ENCODE measurements around the gene MAML1. TPM values are rescaled to one million over a fixed set of nuclear protein-coding genes. Genes with fewer than 3 reads are reported as not detected.

The MAML1 gene
- polyA plus RNA-seq, 3 donors from 2014 or later: 0.59 to 8.5 (median 1.5) TPM

DNA sequence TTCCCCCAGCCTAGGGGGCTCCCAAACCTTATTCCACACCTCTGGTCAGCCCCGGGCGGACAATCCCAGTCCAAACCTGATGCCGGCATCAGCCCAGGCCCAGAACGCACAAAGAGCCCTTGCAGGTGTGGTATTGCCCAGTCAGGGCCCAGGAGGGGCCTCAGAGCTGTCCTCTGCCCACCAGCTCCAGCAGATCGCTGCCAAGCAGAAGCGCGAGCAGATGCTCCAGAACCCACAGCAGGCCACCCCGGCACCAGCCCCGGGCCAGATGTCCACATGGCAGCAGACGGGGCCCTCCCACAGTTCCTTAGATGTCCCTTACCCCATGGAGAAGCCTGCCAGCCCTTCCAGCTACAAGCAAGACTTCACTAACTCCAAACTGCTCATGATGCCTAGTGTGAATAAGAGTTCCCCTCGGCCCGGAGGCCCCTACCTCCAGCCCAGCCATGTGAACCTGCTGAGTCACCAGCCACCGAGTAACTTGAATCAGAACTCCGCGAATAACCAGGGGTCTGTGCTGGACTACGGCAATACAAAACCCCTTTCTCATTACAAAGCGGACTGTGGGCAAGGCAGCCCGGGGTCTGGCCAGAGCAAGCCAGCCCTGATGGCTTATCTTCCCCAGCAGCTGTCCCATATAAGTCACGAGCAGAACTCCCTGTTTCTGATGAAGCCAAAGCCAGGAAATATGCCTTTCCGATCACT is 33.6 kb downstream of the MAML1 start:
- peaks cover 38 to 56% of the 10 kb centered on the region in 2 donors for H3K4me1 Mint-ChIP-seq
- peaks cover 0 to 2% (median 0%) of the 10 kb centered on the region in 3 donors for H3K27me3 Mint-ChIP-seq (ENCODE audit: low read depth in 3 of 3)
- no peak overlapping the region for H3K4me3 Mint-ChIP-seq
- peaks cover 3 to 18% (median 3%) of the 10 kb centered on the region in 3 donors for H3K36me3 Mint-ChIP-seq
- peak overlapping the region in 1 of 6 donors; percentile 58 for H3K27ac Mint-ChIP-seq
- DNase-seq: no peak
- H3K9me3 Mint-ChIP-seq: no peaks in the 10 kb centered on the region

DNA sequence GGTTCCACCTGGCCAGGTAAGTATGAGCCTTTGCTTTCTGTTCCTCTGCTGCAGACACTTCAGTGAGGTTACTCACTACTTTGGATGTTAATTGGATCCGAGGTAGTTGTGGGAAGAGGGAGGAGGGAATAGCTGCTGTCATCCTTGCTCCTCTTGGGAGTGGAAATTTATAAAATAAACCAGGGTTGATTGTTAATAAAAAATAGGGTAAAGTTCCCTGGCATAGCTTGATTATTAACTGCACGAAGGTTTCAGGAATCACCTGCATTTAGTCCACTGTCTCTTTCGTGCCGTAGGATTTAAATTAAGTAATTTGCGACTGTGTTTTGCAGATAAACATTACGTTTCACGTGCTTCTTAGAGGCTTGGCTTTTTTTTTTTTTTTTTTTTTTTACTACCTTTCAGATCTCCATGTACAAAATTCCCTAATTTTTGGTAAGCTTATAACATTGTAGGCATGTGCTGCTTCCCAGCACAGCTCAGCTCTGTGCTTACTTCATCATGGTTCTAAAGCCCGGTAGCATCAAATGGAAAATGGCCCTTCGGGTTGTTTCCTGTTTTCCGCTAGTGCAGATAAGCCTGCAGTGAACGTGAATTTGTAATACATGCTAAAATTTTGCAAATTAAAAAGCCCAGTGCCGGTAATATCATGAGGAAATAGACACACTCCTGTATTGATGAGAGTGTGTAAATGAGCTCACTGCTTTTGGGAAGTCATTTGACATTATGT is 34.3 kb downstream of the MAML1 start:
- Mint-ChIP-seq H3K36me3 (peaks cover 3 to 21% (median 6%) of the 10 kb centered on the region in 3 donors), H3K27ac (peak overlapping the region in 1 of 6 donors; percentile 58), H3K27me3 (ENCODE audit: low read depth in 3 of 3) (no peaks in the 10 kb centered on the region), H3K9me3 (no peaks in the 10 kb centered on the region), H3K4me3 (no peak overlapping the region), H3K4me1 (peaks cover 34 to 50% of the 10 kb centered on the region in 2 donors)
- DNase-seq: no peak

DNA sequence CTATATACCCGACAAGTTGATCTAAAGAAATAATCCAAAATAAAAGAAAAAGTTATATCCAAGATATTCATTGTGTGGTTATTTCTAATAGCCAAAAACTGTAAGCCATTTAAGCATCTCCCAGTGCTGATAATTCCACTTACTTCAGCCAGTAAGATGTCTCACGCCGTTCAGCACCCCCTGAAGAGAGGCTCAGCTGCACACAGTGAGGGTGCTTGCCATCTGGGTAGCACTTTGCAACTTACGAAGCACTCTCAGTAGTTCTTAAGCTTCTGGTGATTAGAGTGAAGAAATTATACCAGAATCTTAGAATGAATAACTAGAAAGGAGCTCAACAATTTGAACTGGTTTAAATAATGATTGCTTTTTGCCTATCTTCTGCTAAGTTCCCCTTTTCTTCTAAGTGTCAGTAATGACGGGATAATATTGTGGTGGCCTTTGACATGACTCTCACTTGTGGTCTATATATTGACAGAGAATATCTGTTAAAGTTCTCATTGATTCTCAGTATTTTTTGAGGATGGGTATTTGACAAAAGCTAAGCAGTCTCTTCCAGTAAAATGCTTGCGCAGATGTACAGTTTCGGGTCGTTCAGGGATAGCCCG is 35.0 kb downstream of the MAML1 start:
- Mint-ChIP-seq H3K36me3 (peaks cover 3 to 27% (median 10%) of the 10 kb centered on the region in 3 donors), H3K4me1 (peaks cover 27 to 43% of the 10 kb centered on the region in 2 donors), H3K27me3 (ENCODE audit: low read depth in 3 of 3) (peaks cover 0 to under 1% (median 0%) of the 10 kb centered on the region in 3 donors), H3K4me3 (no peak overlapping the region), H3K9me3 (no peaks in the 10 kb centered on the region), H3K27ac (peak overlapping the region in 2 of 6 donors; percentile 7 to 29)
- no peak for DNase-seq

DNA sequence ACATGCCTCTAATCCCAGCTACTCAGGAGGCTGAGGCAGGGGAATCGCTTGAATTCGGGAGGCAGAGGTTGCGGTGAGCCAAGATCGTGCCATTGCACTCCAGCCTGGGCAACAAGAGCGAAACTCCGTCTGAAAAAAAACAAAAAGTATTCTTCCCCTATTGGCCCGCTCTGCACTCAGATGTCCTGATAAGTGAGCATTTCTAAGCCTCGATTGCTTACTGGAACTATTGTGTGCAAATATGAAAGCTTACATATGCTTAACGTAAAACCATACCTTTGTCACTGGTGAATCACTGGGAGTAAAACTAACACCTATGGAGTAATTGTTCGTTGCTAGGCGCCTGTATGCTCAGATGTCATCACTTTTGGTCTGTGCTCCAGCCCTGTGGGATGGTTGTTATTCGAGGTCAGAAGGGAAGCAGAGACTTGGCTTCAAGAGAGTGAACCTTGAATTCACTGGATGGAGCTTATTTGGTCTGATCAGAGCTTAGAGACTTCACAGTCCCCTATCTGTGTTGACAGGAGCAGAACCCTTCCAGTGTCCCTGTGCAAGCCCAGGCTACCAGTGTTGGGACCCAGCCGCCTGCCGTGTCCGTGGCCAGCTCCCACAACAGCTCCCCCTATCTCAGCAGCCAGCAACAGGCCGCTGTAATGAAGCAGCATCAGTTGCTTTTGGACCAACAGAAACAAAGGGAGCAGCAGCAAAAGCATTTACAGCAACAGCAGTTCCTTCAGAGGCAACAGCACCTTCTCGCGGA is 35.9 kb downstream of the MAML1 start:
- Mint-ChIP-seq H3K4me3 (no peak overlapping the region), H3K4me1 (peaks cover 19 to 34% of the 10 kb centered on the region in 2 donors), H3K27me3 (ENCODE audit: low read depth in 3 of 3) (peaks cover 0 to 4% (median 0%) of the 10 kb centered on the region in 3 donors), H3K36me3 (peaks cover 7 to 31% (median 15%) of the 10 kb centered on the region in 3 donors), H3K9me3 (no peaks in the 10 kb centered on the region), H3K27ac (no peak overlapping the region)
- no peak for DNase-seq

DNA sequence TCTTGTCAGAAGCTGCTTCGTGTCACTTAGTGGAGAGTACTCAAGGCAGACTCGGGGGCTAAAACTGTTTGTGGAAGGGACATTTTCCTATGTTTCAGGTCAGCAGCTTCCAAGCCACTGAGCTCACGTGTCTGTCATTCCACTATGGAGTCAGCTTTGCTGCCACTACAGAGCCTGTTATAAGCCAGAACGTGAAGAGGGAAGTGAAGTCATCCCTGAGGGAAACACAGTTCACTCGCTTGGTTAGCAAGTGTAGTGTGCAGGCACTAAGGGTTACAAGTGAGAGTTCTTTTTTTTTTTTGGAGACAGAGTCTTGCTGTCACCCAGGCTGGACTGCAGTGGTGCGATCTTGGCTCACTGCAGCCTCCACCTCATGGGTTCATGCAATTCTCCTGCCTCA is 36.6 kb downstream of the MAML1 start:
- Mint-ChIP-seq H3K4me1 (peaks cover 12 to 26% of the 10 kb centered on the region in 2 donors), H3K27me3 (ENCODE audit: low read depth in 3 of 3) (peaks cover 0 to 4% (median 0%) of the 10 kb centered on the region in 3 donors), H3K36me3 (peaks cover 7 to 31% (median 15%) of the 10 kb centered on the region in 3 donors), H3K27ac (no peak overlapping the region), H3K4me3 (no peak overlapping the region), H3K9me3 (no peaks in the 10 kb centered on the region)
- DNase-seq: no peak

DNA sequence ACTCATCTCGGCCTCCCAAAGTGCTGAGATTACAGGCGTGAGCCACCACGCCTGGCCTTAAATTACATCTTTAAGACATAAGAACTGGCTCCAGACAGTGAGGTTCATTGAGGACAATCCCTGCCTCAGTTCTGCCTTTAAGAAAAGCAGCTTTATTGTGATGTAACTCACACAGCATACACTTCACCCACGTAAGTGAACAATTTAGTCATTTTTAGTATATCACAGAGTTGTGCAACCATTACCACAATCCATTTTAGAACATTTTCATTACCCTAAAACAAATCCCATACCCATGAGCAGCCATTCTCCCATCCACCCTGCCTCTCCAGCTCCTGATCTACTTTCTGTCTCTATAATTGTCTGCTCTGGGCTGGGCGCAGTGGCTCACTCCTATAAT is 37.2 kb downstream of the MAML1 start:
- Mint-ChIP-seq H3K36me3 (peaks cover 10 to 31% (median 15%) of the 10 kb centered on the region in 3 donors), H3K27ac (no peak overlapping the region)

DNA sequence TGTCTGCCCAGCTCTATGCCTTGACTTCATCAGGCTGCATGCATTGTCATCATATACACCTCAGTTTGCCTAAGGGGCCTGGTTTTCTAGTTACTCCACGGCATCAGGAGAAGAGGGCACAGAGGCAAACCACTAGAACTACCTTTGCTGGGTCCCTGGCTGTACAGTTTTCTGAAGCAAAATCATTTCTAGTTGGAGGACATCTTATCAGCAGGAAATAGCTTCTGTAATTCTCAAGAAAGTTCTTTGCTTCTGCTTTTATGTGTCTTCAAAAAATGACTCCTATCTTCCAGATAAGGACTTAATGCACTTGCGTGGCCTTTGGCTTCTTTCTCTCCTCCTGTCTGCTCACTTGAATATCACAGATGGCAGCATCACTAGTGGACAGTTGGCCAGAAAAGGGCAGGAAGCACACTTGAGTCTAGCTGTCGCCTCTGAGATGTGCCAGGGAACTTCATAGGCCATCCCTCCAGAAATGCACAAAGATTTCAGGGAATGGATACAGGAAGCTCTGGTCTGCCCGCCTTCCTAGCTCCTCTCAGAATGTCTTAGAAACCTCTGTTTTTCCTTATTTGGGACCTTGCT is 38.8 kb downstream of the MAML1 start:
- Mint-ChIP-seq H3K9me3 (no peaks in the 10 kb centered on the region), H3K27ac (no peak overlapping the region), H3K36me3 (peaks cover 14 to 39% (median 18%) of the 10 kb centered on the region in 3 donors), H3K4me3 (no peak overlapping the region), H3K4me1 (peaks cover 4 to 24% of the 10 kb centered on the region in 2 donors), H3K27me3 (ENCODE audit: low read depth in 3 of 3) (peaks cover 0 to 4% (median 0%) of the 10 kb centered on the region in 3 donors)
- DNase-seq: no peak

More for the DNA sequence above, 37.2 kb downstream of the MAML1 start:
- no peak for DNase-seq
- H3K4me3 Mint-ChIP-seq: no peak overlapping the region
- peaks cover 0 to 4% (median 0%) of the 10 kb centered on the region in 3 donors for H3K27me3 Mint-ChIP-seq (ENCODE audit: low read depth in 3 of 3)
- H3K4me1 Mint-ChIP-seq: peaks cover 12 to 26% of the 10 kb centered on the region in 2 donors
- H3K9me3 Mint-ChIP-seq: no peaks in the 10 kb centered on the region

DNA sequence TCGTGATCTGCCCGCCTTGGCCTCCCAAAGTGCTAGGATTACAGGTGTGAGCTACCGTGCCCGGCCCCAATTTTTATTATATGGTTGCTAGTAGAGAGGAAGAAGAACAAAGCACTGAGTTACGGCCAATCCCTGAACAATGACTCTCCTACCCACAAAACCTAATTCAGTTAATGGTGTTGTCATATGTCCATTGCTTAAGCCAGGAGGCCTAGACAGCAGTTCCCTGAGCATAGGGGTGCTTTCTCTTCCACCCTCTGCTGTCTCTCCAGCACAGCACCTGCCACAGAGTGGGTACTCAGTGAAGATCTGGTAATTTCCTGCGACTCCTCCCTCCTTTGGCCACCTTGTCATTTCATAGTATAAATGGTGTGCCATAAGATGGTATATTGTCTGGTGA is 39.7 kb downstream of the MAML1 start:
- peak overlapping the region in 1 of 6 donors; percentile 14 for H3K27ac Mint-ChIP-seq
- peaks cover 0 to 4% (median 0%) of the 10 kb centered on the region in 3 donors for H3K27me3 Mint-ChIP-seq (ENCODE audit: low read depth in 3 of 3)
- peaks cover 14 to 39% (median 18%) of the 10 kb centered on the region in 3 donors for H3K36me3 Mint-ChIP-seq
- no peak for DNase-seq
- H3K4me3 Mint-ChIP-seq: no peak overlapping the region
- peaks cover 0 to 14% of the 10 kb centered on the region in 2 donors for H3K4me1 Mint-ChIP-seq
- H3K9me3 Mint-ChIP-seq: no peaks in the 10 kb centered on the region

DNA sequence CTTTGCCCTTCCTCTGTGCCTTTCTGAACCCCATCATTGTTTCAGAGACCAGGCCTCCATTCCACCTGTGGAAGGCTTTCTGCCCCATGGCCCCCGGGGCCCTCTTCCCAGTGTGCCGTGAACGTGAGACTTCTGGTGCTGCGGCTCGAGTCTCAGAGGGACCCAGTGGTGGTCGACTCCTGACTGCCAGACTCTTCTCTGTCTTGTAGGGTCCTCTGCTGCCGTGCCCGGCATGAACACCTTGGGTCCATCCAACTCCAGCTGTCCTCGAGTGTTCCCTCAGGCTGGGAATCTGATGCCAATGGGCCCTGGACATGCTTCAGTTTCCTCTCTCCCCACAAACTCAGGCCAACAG is 41.0 kb downstream of the MAML1 start:
- no peaks in the 10 kb centered on the region for H3K9me3 Mint-ChIP-seq
- no peak overlapping the region for H3K27ac Mint-ChIP-seq

DNA sequence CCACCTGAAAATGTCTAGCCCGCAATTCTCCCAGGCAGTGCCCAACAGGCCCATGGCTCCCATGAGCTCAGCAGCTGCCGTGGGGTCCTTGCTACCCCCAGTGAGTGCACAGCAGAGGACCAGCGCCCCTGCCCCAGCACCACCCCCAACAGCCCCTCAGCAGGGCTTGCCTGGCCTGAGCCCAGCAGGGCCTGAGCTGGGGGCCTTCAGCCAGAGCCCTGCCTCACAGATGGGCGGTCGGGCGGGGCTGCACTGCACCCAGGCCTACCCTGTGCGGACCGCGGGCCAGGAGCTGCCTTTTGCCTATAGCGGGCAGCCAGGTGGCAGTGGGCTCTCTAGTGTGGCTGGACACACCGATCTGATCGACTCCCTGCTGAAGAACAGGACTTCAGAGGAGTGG is 41.8 kb downstream of the MAML1 start:
- no peak overlapping the region for H3K4me3 Mint-ChIP-seq
- H3K4me1 Mint-ChIP-seq: peaks cover 2 to 6% of the 10 kb centered on the region in 2 donors

More for the DNA sequence above, 41.0 kb downstream of the MAML1 start:
- Mint-ChIP-seq H3K36me3 (peaks cover 14 to 40% (median 15%) of the 10 kb centered on the region in 3 donors), H3K4me1 (peaks cover under 1 to 6% of the 10 kb centered on the region in 2 donors), H3K27me3 (ENCODE audit: low read depth in 3 of 3) (peaks cover 0 to 4% (median 1%) of the 10 kb centered on the region in 3 donors), H3K4me3 (no peak overlapping the region)
- DNase-seq: no peak

DNA sequence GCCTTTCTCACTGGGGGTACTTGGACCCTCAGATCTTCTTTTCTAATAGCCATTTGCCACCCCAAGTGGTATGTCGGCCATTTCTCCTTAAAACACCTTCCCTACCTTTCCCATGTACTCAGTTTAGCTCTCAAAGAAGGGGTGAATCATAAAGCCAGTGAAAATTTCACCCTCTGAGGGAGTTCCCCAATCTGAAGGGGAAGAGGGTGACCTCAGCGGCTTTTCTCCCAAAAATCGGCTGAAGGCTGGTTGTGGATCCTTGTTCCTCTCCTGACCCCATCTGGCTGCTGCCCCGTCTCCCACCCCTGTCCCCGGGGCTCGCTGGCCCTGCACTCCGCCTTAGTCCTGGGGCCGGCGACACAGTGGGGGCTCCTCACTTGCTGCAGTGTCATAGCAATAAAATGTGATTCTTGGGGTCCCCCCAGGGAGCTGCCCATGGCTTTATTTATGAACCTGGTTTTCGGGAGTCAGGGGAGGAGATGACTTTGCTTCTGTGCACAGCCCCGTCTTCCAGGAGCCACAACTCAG is 43.9 kb downstream of the MAML1 start:
- H3K36me3 Mint-ChIP-seq: peaks cover 18 to 30% (median 18%) of the 10 kb centered on the region in 3 donors
- no peak for DNase-seq
- no peak overlapping the region for H3K4me3 Mint-ChIP-seq
- peaks cover 0 to 6% (median 5%) of the 10 kb centered on the region in 3 donors for H3K27me3 Mint-ChIP-seq (ENCODE audit: low read depth in 3 of 3)
- peaks cover 5 to 6% of the 10 kb centered on the region in 2 donors for H3K4me1 Mint-ChIP-seq
- no peaks in the 10 kb centered on the region for H3K9me3 Mint-ChIP-seq
- no peak overlapping the region for H3K27ac Mint-ChIP-seq

More for the DNA sequence above, 41.8 kb downstream of the MAML1 start:
- DNase-seq: no peak
- Mint-ChIP-seq H3K27me3 (ENCODE audit: low read depth in 3 of 3) (peaks cover 0 to 4% (median 3%) of the 10 kb centered on the region in 3 donors), H3K9me3 (no peaks in the 10 kb centered on the region), H3K27ac (peak overlapping the region in 1 of 6 donors; percentile 46), H3K36me3 (peaks cover 14 to 37% (median 15%) of the 10 kb centered on the region in 3 donors)

DNA sequence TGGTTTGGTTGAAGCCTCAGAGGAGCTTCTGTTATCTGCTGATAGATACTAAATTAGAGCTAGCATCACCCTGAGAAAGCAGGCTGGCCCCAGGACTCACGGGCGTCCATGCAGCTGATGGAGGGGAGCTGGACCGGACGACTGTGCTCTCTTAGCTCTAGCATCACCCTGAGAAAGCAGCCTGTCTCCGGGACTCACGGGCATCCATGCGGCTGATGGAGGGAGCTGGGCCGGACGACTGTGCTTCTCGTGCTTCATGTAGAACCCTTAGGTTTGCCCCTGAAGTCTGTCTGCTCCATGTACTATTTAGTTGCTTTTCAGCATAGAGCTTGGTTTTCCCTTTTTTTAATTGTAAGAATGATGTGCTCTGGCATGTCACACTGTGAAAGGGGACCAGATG is 44.8 kb downstream of the MAML1 start:
- DNase-seq: no peak
- Mint-ChIP-seq H3K4me1 (peaks cover 5 to 6% of the 10 kb centered on the region in 2 donors), H3K4me3 (no peak overlapping the region), H3K27me3 (ENCODE audit: low read depth in 3 of 3) (peaks cover 0 to 6% (median 5%) of the 10 kb centered on the region in 3 donors), H3K36me3 (peaks cover 14 to 29% (median 18%) of the 10 kb centered on the region in 3 donors), H3K27ac (no peak overlapping the region), H3K9me3 (no peaks in the 10 kb centered on the region)
